Glutamatergic neuron (in vitro differentiated cells): ENCODE results near the gene FBXL3. TPM values are rescaled to one million over a fixed set of nuclear protein-coding genes. Genes with fewer than 3 reads are reported as not detected.
"Not testable (repeated sequence)": the region's sequence is repeated elsewhere in the genome, so short reads cannot be mapped to it uniquely, and the experiment has no call there.

Experiments used
- DNase-seq: peaks from one replicate; pipeline ENCODE4 v3.0.0; 2022
- H3K27ac Mint-ChIP-seq: one replicate; pipeline ENCODE4 v1.8.0; 2020; ENCODE audit warnings: mild to moderate bottlenecking, mixed read lengths, inconsistent platforms; ENCODE audit not compliant: unreplicated experiment
- H3K27me3 Mint-ChIP-seq: one replicate; pipeline ENCODE4 v1.8.0; 2020; ENCODE audit warnings: mild to moderate bottlenecking, moderate library complexity, mixed read lengths, inconsistent platforms; ENCODE audit not compliant: unreplicated experiment
- H3K36me3 Mint-ChIP-seq: one replicate; pipeline ENCODE4 v1.8.0; 2020; ENCODE audit warnings: mild to moderate bottlenecking, mixed read lengths, inconsistent platforms; ENCODE audit not compliant: unreplicated experiment
- H3K4me1 Mint-ChIP-seq: one replicate; pipeline ENCODE4 v1.8.0; 2020; ENCODE audit warnings: mild to moderate bottlenecking, low read depth, mixed read lengths, inconsistent platforms; ENCODE audit not compliant: unreplicated experiment
- H3K4me3 Mint-ChIP-seq: one replicate; pipeline ENCODE4 v1.8.0; 2020; ENCODE audit warnings: mild to moderate bottlenecking, mixed read lengths, inconsistent platforms; ENCODE audit not compliant: unreplicated experiment
- H3K9me3 Mint-ChIP-seq: one replicate; pipeline ENCODE4 v1.8.0; 2020; ENCODE audit warnings: mild to moderate bottlenecking, moderate library complexity, mixed read lengths, inconsistent platforms; ENCODE audit not compliant: unreplicated experiment
- total RNA-seq: library from RNA; stranded (reverse); fragmentation: NEBNext Ultra II Directional; extraction: Animal tissue kit (Norgen Biotek cat#: 25700); gene quantifications from one replicate; pipeline ENCODE4 v1.2.1, GENCODE V29; 2021; ENCODE audit not compliant: unreplicated experiment
- TF ChIP-seq, protein P1 (sequence below): fragments of 200-600 bp; sonication (generic); IDR thresholded peaks from one replicate; pipeline ENCODE4 v1.5.0; 2021; ENCODE audit not compliant: partially characterized antibody, unreplicated experiment

FBXL3 gene
- total RNA-seq, 1 donor from 2014 or later = 27.1 TPM

GRCh38 chr13:77016251-77016812, 10.6 kb downstream of the FBXL3 start:
- H3K36me3 Mint-ChIP-seq = no peaks in the 10 kb centered on the region
- H3K27ac Mint-ChIP-seq = no peak overlapping the region
- H3K4me1 Mint-ChIP-seq = peaks cover 3% of the 10 kb centered on the region
- H3K4me3 Mint-ChIP-seq = no peak overlapping the region
- no peak for DNase-seq
- no peaks in the 10 kb centered on the region for H3K9me3 Mint-ChIP-seq
- TF ChIP-seq, protein P1, sequence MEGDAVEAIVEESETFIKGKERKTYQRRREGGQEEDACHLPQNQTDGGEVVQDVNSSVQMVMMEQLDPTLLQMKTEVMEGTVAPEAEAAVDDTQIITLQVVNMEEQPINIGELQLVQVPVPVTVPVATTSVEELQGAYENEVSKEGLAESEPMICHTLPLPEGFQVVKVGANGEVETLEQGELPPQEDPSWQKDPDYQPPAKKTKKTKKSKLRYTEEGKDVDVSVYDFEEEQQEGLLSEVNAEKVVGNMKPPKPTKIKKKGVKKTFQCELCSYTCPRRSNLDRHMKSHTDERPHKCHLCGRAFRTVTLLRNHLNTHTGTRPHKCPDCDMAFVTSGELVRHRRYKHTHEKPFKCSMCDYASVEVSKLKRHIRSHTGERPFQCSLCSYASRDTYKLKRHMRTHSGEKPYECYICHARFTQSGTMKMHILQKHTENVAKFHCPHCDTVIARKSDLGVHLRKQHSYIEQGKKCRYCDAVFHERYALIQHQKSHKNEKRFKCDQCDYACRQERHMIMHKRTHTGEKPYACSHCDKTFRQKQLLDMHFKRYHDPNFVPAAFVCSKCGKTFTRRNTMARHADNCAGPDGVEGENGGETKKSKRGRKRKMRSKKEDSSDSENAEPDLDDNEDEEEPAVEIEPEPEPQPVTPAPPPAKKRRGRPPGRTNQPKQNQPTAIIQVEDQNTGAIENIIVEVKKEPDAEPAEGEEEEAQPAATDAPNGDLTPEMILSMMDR = no peak
- peaks cover 2% of the 10 kb centered on the region for H3K27me3 Mint-ChIP-seq

DNA sequence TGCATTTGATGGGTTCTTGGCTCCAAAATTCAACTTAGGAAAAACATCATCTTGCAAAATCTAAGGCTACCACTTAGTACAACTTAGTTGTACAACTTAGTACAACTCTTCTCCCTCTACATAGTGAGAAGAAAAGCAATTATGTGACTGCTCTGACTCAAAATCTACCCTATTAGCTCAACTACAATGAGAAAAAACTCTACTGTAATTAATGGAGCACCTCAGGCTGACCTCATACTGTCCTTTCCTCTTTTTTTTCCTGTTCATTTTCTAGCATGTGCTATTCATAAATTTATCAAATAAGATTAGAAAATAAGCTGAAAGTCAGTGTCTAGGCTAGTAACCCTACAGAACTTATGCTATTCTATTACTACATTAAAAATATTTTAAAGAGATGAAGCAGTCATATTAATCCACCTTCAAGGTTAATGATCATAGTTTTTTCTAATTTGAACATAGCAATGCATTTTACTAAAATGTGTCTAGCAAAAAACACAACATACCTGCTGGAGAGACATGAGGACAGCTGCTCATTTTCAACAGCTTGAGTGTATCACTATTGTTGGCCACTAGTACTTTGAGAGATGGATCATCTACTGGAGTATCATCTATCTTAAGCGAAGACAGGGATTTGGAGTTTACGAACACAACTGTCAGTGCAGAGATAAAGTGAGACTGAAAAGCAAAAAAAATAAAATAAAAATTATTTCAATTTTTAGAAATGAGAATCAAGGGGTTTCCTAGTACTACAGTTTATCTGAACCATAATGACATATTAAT, 11.9 kb downstream of the FBXL3 start:
- Mint-ChIP-seq H3K9me3 (no peaks in the 10 kb centered on the region), H3K4me1 (no peaks in the 10 kb centered on the region), H3K27me3 (no peaks in the 10 kb centered on the region), H3K4me3 (no peak overlapping the region), H3K36me3 (no peaks in the 10 kb centered on the region), H3K27ac (no peak overlapping the region)
- TF ChIP-seq, protein P1 = no peak
- DNase-seq = no peak

DNA sequence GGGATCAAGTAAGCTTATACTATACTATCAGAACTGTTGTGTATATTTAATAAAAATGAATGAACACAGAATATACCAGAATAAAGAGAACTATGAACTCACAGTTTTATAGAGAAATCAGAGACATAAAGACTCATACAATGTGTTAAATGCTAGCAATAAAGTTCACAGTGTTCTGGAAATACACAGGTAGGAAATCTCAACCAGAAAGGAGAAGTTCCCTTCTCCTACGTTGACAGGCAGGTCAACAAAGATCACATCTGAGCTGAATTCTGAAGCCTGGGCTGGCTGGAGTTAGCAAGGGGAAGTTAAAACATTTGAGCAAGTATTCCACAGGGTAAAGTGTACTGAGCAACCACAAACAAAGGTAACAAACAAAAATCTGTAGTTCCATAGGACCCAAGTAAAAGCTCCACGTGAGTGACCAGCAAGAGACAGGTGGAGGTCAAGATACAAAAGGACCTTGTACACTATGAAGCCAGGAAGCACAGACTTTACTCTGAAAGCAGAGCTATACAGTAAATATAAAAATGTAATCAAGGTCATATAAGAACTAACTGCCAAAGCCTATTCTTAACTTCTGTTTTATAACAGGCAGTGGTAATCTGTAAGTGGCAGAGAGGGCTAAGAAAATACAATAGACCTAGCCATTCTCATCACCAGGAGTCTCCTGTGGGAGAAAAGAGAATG, 13.0 kb downstream of the FBXL3 start:
- Mint-ChIP-seq H3K27ac (no peak overlapping the region), H3K4me3 (no peak overlapping the region), H3K27me3 (no peaks in the 10 kb centered on the region), H3K36me3 (no peaks in the 10 kb centered on the region), H3K9me3 (no peaks in the 10 kb centered on the region), H3K4me1 (no peaks in the 10 kb centered on the region)
- DNase-seq = no peak
- TF ChIP-seq, protein P1 = no peak

DNA sequence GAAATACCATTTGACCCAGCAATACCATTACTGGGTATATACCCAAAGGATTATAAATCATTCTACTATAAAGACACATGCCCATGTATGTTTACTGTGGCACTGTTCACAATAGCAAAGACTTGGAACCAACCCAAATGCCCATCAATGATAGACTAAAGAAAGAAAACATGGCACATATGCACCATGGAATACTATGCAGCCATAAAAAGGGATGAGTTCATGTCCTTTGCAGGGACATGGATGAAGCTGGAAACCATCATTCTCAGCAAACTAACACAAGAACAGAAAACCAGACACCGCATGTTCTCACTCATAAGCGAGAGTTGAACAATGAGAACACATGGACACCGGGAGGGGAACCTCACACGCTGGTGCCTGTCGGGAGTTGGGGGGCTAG, 17.2 kb downstream of the FBXL3 start:
- H3K27ac Mint-ChIP-seq, H3K36me3 Mint-ChIP-seq, H3K27me3 Mint-ChIP-seq, DNase-seq, H3K4me1 Mint-ChIP-seq, H3K4me3 Mint-ChIP-seq, H3K9me3 Mint-ChIP-seq: not testable (repeated sequence)

DNA sequence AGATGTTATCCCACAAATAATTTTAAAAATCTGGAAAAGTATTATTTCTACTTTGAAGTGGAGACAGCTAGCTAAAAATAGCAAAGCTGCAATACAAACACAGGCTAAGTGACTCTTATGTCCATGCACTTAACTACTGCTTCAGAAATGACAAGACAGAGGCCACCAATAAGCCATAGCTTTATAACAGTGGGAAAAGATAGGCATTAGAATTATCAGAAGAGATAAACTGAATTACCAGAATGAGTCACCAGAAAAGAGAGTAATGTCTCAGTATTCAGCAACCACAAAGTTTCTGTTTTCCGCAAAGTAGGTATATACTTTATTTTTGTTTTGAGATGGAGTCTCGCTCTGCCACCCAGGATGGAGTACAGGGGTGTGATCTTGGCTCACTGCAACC, 17.9 kb downstream of the FBXL3 start:
- no peak for DNase-seq
- H3K36me3 Mint-ChIP-seq = no peaks in the 10 kb centered on the region
- H3K4me1 Mint-ChIP-seq = no peaks in the 10 kb centered on the region
- no peak overlapping the region for H3K27ac Mint-ChIP-seq
- H3K4me3 Mint-ChIP-seq = no peak overlapping the region
- H3K9me3 Mint-ChIP-seq = no peaks in the 10 kb centered on the region
- H3K27me3 Mint-ChIP-seq = no peaks in the 10 kb centered on the region
- TF ChIP-seq, protein P1 = no peak

GRCh38 chr13:77008337-77008736, 18.6 kb downstream of the FBXL3 start:
- H3K36me3 Mint-ChIP-seq = not testable (repeated sequence)

More at GRCh38 chr13:77008337-77008736, 18.6 kb downstream of the FBXL3 start:
- not testable (repeated sequence) for H3K27me3 Mint-ChIP-seq, H3K4me3 Mint-ChIP-seq, H3K9me3 Mint-ChIP-seq, DNase-seq, H3K27ac Mint-ChIP-seq, H3K4me1 Mint-ChIP-seq
